Heart left ventricle (tissue), 13 donors: Measurements from ENCODE around the gene SNRPA.

Source experiments
- POLR2A ChIP-seq, 2 donors: fragments of 450-650 bp; IDR thresholded peaks; one replicate each; pipeline ENCODE4 v1.6.1; 2017; ENCODE audit warnings: antibody characterized with exemption in 2 of 2, mild to moderate bottlenecking in 2 of 2, moderate library complexity in 2 of 2
- TF ChIP-seq, protein P1 (sequence below), 12 donors: fragments of 200-600 bp; sonication (generic) in 4 of 12; IDR thresholded peaks; one replicate each; pipeline versions ENCODE4 v1.5.0 to v1.8.0; 2018 to 2022; ENCODE audit warnings: antibody characterized with exemption in 12 of 12, mild to moderate bottlenecking in 5 of 12
- donor health status: ischemic (EF 13 %, LVEDD 7.1; RV severe dilation, severe dysfunction).
- donor health status: DM: no; HTN: yes; CAD: no.
- donor health status: DM: no; HTN: no; CAD: no.
- donor health status: ischemic (EF 25% LVEDD 6.9; RV normal size, moderate dysfunction).
- donor health status: ischemic (EF 25% LVEDD 5.7; RV mildly dilated, moderate dysfunction).
- donor health status: ischemic (EF 35%, LVEDD 5.7; RV mildly dilated, moderate dysfunction).
- donor health status: nonischemic (EF 11% LVEDD 7.7; RV severe dilation, severe dysfunction).
- donor health status: DM: yes; HTN: yes; CAD: no.
- donor health status: PGD.
- donor health status: ischemic (EF 29% LVEDD 5.4; RV normal size, mild dysfunction).
- donor health status: nonischemic (EF 23%, LVEDD 6.1; RV moderate dilation, normal function).

DNA sequence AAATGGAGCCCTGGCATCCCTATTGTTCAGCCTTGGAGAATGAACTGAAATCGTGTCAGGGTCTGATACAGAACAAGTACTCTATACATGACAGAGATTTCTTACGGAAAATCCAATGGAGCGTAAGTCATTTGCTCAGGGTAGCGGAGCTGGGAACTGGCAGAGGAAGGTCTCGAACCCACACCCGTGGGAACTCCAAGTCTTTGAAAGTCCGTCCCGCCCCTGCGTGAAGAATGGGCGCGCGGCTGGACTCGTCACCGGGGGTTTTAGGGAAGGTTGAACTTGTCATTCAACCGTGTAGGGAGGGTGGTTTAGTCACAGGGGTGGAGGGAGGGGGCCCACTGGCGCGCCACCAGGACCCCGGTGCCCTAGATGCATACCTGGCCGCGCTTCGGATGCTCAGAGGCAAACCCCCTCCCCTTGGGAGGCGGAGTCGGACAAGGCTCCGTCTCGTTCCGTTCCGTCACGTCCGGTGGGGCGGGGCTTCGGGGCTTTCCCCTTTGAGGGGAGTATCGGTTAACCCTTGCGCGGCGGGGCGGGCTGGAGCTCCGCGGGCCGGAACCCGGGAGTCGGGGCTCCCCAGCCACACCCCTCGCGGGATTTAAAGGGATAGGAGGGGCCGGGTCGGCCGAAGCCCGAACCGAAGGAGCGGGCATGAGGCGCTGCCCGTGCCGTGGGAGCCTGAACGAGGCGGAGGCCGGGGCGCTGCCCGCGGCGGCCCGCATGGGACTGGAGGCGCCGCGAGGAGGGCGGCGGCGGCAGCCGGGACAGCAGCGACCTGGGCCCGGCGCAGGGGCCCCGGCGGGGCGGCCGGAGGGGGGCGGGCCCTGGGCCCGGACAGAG is 34.3 kb upstream of the SNRPA start, which contains the start of the genes COQ8B and ITPKC:
- TF ChIP-seq, protein P1, sequence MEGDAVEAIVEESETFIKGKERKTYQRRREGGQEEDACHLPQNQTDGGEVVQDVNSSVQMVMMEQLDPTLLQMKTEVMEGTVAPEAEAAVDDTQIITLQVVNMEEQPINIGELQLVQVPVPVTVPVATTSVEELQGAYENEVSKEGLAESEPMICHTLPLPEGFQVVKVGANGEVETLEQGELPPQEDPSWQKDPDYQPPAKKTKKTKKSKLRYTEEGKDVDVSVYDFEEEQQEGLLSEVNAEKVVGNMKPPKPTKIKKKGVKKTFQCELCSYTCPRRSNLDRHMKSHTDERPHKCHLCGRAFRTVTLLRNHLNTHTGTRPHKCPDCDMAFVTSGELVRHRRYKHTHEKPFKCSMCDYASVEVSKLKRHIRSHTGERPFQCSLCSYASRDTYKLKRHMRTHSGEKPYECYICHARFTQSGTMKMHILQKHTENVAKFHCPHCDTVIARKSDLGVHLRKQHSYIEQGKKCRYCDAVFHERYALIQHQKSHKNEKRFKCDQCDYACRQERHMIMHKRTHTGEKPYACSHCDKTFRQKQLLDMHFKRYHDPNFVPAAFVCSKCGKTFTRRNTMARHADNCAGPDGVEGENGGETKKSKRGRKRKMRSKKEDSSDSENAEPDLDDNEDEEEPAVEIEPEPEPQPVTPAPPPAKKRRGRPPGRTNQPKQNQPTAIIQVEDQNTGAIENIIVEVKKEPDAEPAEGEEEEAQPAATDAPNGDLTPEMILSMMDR (IDR thresholded peaks at IDR 0.05): peak in 6 of 12 donors; percentile 13 to 38 (median 24)
- peak; percentile 53 to 74 for TF ChIP-seq POLR2A (IDR thresholded peaks at IDR 0.05)
